ENCODE measurements around the gene ADD1. TPM values are rescaled to one million over a fixed set of nuclear protein-coding genes. Genes with fewer than 3 reads are reported as not detected.

The ADD1 gene
- total and polyA plus RNA-seq, 4 donors, result 127 to 400 (median 268) TPM

DNA sequence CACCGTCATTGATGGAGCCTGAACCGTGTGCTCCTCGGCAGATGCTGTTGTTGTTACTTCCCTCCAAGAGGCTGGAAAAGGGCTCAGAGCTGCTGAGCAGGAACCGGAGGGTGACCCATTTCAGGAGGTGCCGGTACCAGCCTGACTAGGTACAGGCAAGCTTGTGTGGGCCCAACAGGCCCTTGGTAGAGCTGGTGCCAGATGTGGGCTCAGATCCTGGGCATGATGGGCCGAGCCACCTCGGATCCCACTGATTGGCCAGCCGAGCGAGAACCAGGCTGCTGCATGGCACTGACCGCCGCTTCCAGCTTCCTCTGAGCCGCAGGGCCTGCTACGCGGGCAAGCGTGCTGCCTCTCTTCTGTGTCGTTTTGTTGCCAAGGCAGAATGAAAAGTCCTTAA, 85.8 kb downstream of the ADD1 start:
- no peak overlapping the region for H3K9ac ChIP-seq (ENCODE audit: insufficient read depth in 1 of 2, low read length in 2 of 2)
- peaks cover 10 to 62% (median 28%) of the 10 kb centered on the region in 4 donors for H3K36me3 ChIP-seq (ENCODE audit: control insufficient read depth in 4 of 4, insufficient read depth in 4 of 4, low read length in 4 of 4)
- peak in 1 of 3 donors; percentile 12 for DNase-seq
- H3K27me3 ChIP-seq (ENCODE audit: control insufficient read depth in 3 of 3, insufficient read depth in 3 of 3, low read length in 2 of 3), result no peaks in the 10 kb centered on the region
- no peaks in the 10 kb centered on the region for H3K9me3 ChIP-seq (ENCODE audit: control insufficient read depth in 4 of 4, insufficient read depth in 3 of 4, low read length in 3 of 4)
- TF ChIP-seq, protein P1, sequence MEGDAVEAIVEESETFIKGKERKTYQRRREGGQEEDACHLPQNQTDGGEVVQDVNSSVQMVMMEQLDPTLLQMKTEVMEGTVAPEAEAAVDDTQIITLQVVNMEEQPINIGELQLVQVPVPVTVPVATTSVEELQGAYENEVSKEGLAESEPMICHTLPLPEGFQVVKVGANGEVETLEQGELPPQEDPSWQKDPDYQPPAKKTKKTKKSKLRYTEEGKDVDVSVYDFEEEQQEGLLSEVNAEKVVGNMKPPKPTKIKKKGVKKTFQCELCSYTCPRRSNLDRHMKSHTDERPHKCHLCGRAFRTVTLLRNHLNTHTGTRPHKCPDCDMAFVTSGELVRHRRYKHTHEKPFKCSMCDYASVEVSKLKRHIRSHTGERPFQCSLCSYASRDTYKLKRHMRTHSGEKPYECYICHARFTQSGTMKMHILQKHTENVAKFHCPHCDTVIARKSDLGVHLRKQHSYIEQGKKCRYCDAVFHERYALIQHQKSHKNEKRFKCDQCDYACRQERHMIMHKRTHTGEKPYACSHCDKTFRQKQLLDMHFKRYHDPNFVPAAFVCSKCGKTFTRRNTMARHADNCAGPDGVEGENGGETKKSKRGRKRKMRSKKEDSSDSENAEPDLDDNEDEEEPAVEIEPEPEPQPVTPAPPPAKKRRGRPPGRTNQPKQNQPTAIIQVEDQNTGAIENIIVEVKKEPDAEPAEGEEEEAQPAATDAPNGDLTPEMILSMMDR (IDR thresholded peaks at IDR 0.05; ENCODE audit: control extremely low read depth, extremely low read depth), result no peak
- no peak overlapping the region for H3K4me3 ChIP-seq
- H3K4me1 ChIP-seq (ENCODE audit: control insufficient read depth in 5 of 5, insufficient read depth in 5 of 5, low read length in 5 of 5), result peaks cover 0 to 46% (median 24%) of the 10 kb centered on the region in 5 donors
- 90 to 92% methylated on average over 16 of the region's 16 CpGs for WGBS, 2 donors
- ATAC-seq (ENCODE audit: insufficient read depth, low FRiP score), result no peak
- H3K27ac ChIP-seq (ENCODE audit: low read depth in 1 of 2, low read length in 1 of 2), result peak overlapping the region in 1 of 2 donors; percentile 14

- Histone ChIP-seq H3K9ac (ENCODE audit: insufficient read depth in 1 of 2, low read length in 2 of 2) (no peak overlapping the region), H3K9me3 (ENCODE audit: control insufficient read depth in 4 of 4, insufficient read depth in 3 of 4, low read length in 3 of 4) (no peaks in the 10 kb centered on the region), H3K4me3 (no peak overlapping the region), H3K27ac (ENCODE audit: low read depth in 1 of 2, low read length in 1 of 2) (peak overlapping the region in 1 of 2 donors; percentile 91), H3K27me3 (ENCODE audit: control insufficient read depth in 3 of 3, insufficient read depth in 3 of 3, low read length in 2 of 3) (no peaks in the 10 kb centered on the region), H3K4me1 (ENCODE audit: control insufficient read depth in 5 of 5, insufficient read depth in 5 of 5, low read length in 5 of 5) (peaks cover 0 to 38% (median 25%) of the 10 kb centered on the region in 5 donors), H3K36me3 (ENCODE audit: control insufficient read depth in 4 of 4, insufficient read depth in 4 of 4, low read length in 4 of 4) (peaks cover 10 to 55% (median 24%) of the 10 kb centered on the region in 4 donors)
- DNase-seq (peak in 2 of 3 donors; percentile 54 to 78), ATAC-seq (ENCODE audit: insufficient read depth, low FRiP score) (peak; percentile 1)
- WGBS, 2 donors, result 78 to 82% methylated on average over 12 of the region's 12 CpGs
- TF ChIP-seq, protein P1 (IDR thresholded peaks at IDR 0.05; ENCODE audit: control extremely low read depth, extremely low read depth), result no peak
These were observed 86.6 kb downstream of the ADD1 start for GRCh38 chr4:2930135-2930757.

DNA sequence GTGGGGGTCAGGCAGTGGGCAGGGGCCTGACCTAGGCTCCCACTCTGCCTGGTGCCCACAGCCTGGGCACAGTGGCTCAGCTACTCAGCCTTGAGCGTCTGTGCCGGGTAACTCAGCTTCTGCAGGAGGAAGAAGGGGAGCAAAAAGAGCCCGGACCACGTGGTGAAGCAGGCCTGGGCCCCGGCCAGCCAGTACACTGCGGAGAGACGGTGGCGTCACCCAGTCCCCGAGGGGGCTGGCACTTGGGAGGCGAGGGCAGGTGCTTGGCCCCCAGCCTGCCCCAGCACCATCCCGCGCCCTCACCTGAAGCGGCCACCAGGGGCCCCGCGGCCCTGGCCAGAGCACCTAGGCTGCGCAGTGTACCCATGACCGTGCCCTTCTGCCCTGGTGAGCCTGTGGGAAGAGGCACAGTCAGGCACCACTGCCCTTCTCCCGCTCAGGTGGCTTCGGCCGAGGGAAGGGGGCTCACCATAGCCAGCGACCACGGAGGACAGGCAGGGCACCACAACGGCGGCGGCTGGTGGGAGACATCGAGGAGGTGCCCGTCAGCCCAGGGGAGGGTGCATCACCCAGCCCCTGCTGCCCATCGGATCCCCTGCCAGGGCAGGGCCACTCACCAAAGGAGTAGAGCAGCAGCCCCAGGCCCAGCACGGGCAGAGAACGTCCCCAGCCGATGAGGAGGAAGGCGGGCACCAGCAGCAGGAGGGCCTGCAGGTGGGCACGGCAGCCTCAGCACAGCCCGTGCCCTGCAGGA, 87.3 kb downstream of the ADD1 start:
- ATAC-seq (ENCODE audit: insufficient read depth, low FRiP score), result peak; percentile 22
- peaks cover 7 to 50% (median 21%) of the 10 kb centered on the region in 4 donors for H3K36me3 ChIP-seq (ENCODE audit: control insufficient read depth in 4 of 4, insufficient read depth in 4 of 4, low read length in 4 of 4)
- peaks cover 0 to 43% (median 30%) of the 10 kb centered on the region in 5 donors for H3K4me1 ChIP-seq (ENCODE audit: control insufficient read depth in 5 of 5, insufficient read depth in 5 of 5, low read length in 5 of 5)
- WGBS, 2 donors, result 69 to 81% methylated on average over 34 of the region's 34 CpGs
- no peaks in the 10 kb centered on the region for H3K9me3 ChIP-seq (ENCODE audit: control insufficient read depth in 4 of 4, insufficient read depth in 3 of 4, low read length in 3 of 4)
- no peak overlapping the region for H3K4me3 ChIP-seq
- DNase-seq, result peak; percentile 51 to 73 (median 71)
- TF ChIP-seq, protein P1 (IDR thresholded peaks at IDR 0.05; ENCODE audit: control extremely low read depth, extremely low read depth), result no peak
- H3K9ac ChIP-seq (ENCODE audit: insufficient read depth in 1 of 2, low read length in 2 of 2), result no peak overlapping the region
- H3K27ac ChIP-seq (ENCODE audit: low read depth in 1 of 2, low read length in 1 of 2), result peak overlapping the region in 1 of 2 donors; percentile 91
- H3K27me3 ChIP-seq (ENCODE audit: control insufficient read depth in 3 of 3, insufficient read depth in 3 of 3, low read length in 2 of 3), result no peaks in the 10 kb centered on the region
